HG02852 (cell line): ENCODE data around the gene NUDT15.
"Not testable (repeated sequence)": the region's sequence is repeated elsewhere in the genome, so short reads cannot be mapped to it uniquely, and the experiment has no call there.

Experiments
- ATAC-seq: cut with Tn5 transposase; IDR thresholded peaks from one replicate; pipeline ENCODE4 v1.9.1; 2021; ENCODE audit warnings: mild to moderate bottlenecking, moderate library complexity; ENCODE audit not compliant: unreplicated experiment

NUDT15 gene

GRCh38 chr13:48037346-48038173, at the start of gene NUDT15:
TSS of gene NUDT15 (plus strand) at chr13:48037726. CDS start at chr13:48037747, 21 bp downstream.
- ATAC-seq: peak; percentile 94

- ATAC-seq: no peak
Observed at GRCh38 chr13:47990427-47990826, 47.1 kb upstream of the NUDT15 start.

GRCh38 chr13:47990920-47991466, 46.5 kb upstream of the NUDT15 start:
- ATAC-seq: no peak

- no peak for ATAC-seq
Observed at GRCh38 chr13:47991859-47992258, 45.7 kb upstream of the NUDT15 start.

GRCh38 chr13:47997384-47997783, 40.1 kb upstream of the NUDT15 start:
- ATAC-seq: no peak

- no peak for ATAC-seq
Observed at GRCh38 chr13:47999973-48000372, 37.6 kb upstream of the NUDT15 start.

- ATAC-seq: peak; percentile 44
Observed at GRCh38 chr13:48000559-48001113, 36.9 kb upstream of the NUDT15 start.

GRCh38 chr13:48001114-48001881, 36.2 kb upstream of the NUDT15 start, which contains the start of gene SUCLA2:
TSS of gene SUCLA2 (minus strand) at chr13:48001273. CDS start at chr13:48001269, 4 bp downstream.
- ATAC-seq: peak; percentile 99

- not testable (repeated sequence) for ATAC-seq
Observed at GRCh38 chr13:48001999-48002398, 35.5 kb upstream of the NUDT15 start.

- no peak for ATAC-seq
Observed at GRCh38 chr13:48004201-48004600, 33.3 kb upstream of the NUDT15 start.

- ATAC-seq: no peak
Observed at GRCh38 chr13:48006396-48006795, 31.1 kb upstream of the NUDT15 start.

GRCh38 chr13:48009284-48009683, 28.2 kb upstream of the NUDT15 start:
- no peak for ATAC-seq

GRCh38 chr13:48010698-48011097, 26.8 kb upstream of the NUDT15 start:
- ATAC-seq: no peak

- no peak for ATAC-seq
Observed at GRCh38 chr13:48012668-48013067, 24.9 kb upstream of the NUDT15 start.

GRCh38 chr13:48014359-48014758, 23.2 kb upstream of the NUDT15 start:
- ATAC-seq: no peak

GRCh38 chr13:48018637-48019036, 18.9 kb upstream of the NUDT15 start:
- no peak for ATAC-seq

- no peak for ATAC-seq
Observed at GRCh38 chr13:48019796-48020195, 17.7 kb upstream of the NUDT15 start.

GRCh38 chr13:48028066-48028465, 9.5 kb upstream of the NUDT15 start:
- no peak for ATAC-seq

- ATAC-seq: no peak
Observed at GRCh38 chr13:48029859-48030258, 7.7 kb upstream of the NUDT15 start.

- ATAC-seq: no peak
Observed at GRCh38 chr13:48038761-48039160, 1.2 kb downstream of the NUDT15 start.

- ATAC-seq: no peak
Observed at GRCh38 chr13:48040049-48040448, 2.5 kb downstream of the NUDT15 start.
